WTC11 (cell line): ENCODE data around the gene STON1.

Experiments
- AFF4 ChIP-seq: sonication (generic); formaldehyde crosslinking; IDR thresholded peaks from 2 replicates; pipeline ENCODE4 v1.8.1; 2023; ENCODE audit warnings: mild to moderate bottlenecking, missing genetic modification reagents, borderline replicate concordance
- ATF2 ChIP-seq: sonication (generic); formaldehyde crosslinking; IDR thresholded peaks from 2 replicates; pipeline ENCODE4 v1.8.1; 2022; ENCODE audit warnings: low read depth, missing genetic modification reagents, borderline replicate concordance
- ATF3 ChIP-seq: sonication (generic); formaldehyde crosslinking; conservative IDR thresholded peaks from 2 replicates; pipeline ENCODE4 v1.8.1; 2022; ENCODE audit warnings: mild to moderate bottlenecking, missing genetic modification reagents
- CTCF ChIP-seq: fragments of 200-600 bp; IDR thresholded peaks from 2 replicates; pipeline ENCODE4 v1.8.0; 2022; ENCODE audit warnings: antibody characterized with exemption
- E2F1 ChIP-seq: sonication (generic); formaldehyde crosslinking; IDR thresholded peaks from 2 replicates; pipeline ENCODE4 v1.8.0; 2022; ENCODE audit warnings: mild to moderate bottlenecking, missing genetic modification reagents
- FOXJ3 ChIP-seq: sonication (generic); formaldehyde crosslinking; IDR thresholded peaks from 2 replicates; pipeline ENCODE4 v1.9.0; 2021; ENCODE audit warnings: missing genetic modification reagents, mild to moderate bottlenecking, borderline replicate concordance
- JUN ChIP-seq: sonication (generic); formaldehyde crosslinking; IDR thresholded peaks from 2 replicates; pipeline ENCODE4 v1.8.0; 2023; ENCODE audit warnings: mild to moderate bottlenecking, missing genetic modification reagents
- MXD4 ChIP-seq: fragments of 250-450 bp; sonication (Bioruptor Pico); IDR thresholded peaks from 2 replicates; pipeline ENCODE4 v1.8.0; 2021; ENCODE audit warnings: mild to moderate bottlenecking, moderate library complexity, borderline replicate concordance
- RELA ChIP-seq: sonication (generic); formaldehyde crosslinking; IDR thresholded peaks from 2 replicates; pipeline ENCODE4 v1.8.1; 2022; ENCODE audit warnings: missing genetic modification reagents, mild to moderate bottlenecking, borderline replicate concordance
- SMAD3 ChIP-seq: sonication (generic); formaldehyde crosslinking; IDR thresholded peaks from 2 replicates; pipeline ENCODE4 v1.8.0; 2022; ENCODE audit warnings: missing genetic modification reagents, mild to moderate bottlenecking, borderline replicate concordance
- TCF7 ChIP-seq: sonication (generic); formaldehyde crosslinking; IDR thresholded peaks from 2 replicates; pipeline ENCODE4 v1.8.0; 2022; ENCODE audit warnings: mild to moderate bottlenecking, low read depth, missing genetic modification reagents, moderate library complexity
- USF1 ChIP-seq: sonication (generic); formaldehyde crosslinking; IDR thresholded peaks from 2 replicates; pipeline ENCODE4 v1.8.0; 2022; ENCODE audit warnings: mild to moderate bottlenecking, missing genetic modification reagents
- ZNF396 ChIP-seq: fragments of 250-450 bp; sonication (Bioruptor Pico); IDR thresholded peaks from 2 replicates; pipeline ENCODE4 v1.8.0; 2021; ENCODE audit warnings: mild to moderate bottlenecking, moderate library complexity, borderline replicate concordance

- no peak for TF ChIP-seq CTCF
- no peak for TF ChIP-seq TCF7 (CRISPR knock-in tag)
- TF ChIP-seq FOXJ3 (CRISPR knock-in tag): no peak
- TF ChIP-seq AFF4 (CRISPR knock-in tag): no peak
- TF ChIP-seq RELA (CRISPR knock-in tag): no peak
- no peak for TF ChIP-seq SMAD3 (CRISPR knock-in tag)
- TF ChIP-seq ZNF396: no peak
- TF ChIP-seq ATF3 (CRISPR knock-in tag): no peak
- TF ChIP-seq MXD4 (CRISPR knock-in tag): no peak
- no peak for TF ChIP-seq JUN (CRISPR knock-in tag)
- no peak for TF ChIP-seq E2F1
- no peak for TF ChIP-seq USF1
- TF ChIP-seq ATF2 (CRISPR knock-in tag): no peak
Measured at GRCh38 chr2:48480526-48480925, 49.4 kb upstream of the STON1 start.
